RPMI7951 (cell line): Measurements from ENCODE around the gene POF1B. TPM values are rescaled to one million over a fixed set of nuclear protein-coding genes. Genes with fewer than 3 reads are reported as not detected.
"Not testable (repeated sequence)": the region's sequence is repeated elsewhere in the genome, so short reads cannot be mapped to it uniquely, and the experiment has no call there.

Experiments used
- DNase-seq: peaks from one replicate; pipeline ENCODE4 v3.0.0-alpha.2; 2012; ENCODE audit warnings: low read depth
- total RNA-seq: library from RNA; depleted of rRNA; stranded (reverse); fragments of >200 nt; shearing (Covaris generic); gene quantifications from 2 replicates; pipeline ENCODE4 v1.2.3, GENCODE V29; 2014; rRNA removed

The POF1B gene
- not detected in 2 replicates for total RNA-seq

- DNase-seq = no peak
Measured at GRCh38 chrX:85379174-85379907, at the start of gene POF1B. TSS of gene POF1B (minus strand) at chrX:85379665. CDS start at chrX:85379454, 211 bp downstream.

GRCh38 chrX:85429066-85429465 is 49.6 kb upstream of the POF1B start:
- DNase-seq = no peak

GRCh38 chrX:85419293-85419692 is 39.8 kb upstream of the POF1B start:
- DNase-seq = no peak

GRCh38 chrX:85391878-85392238 is 12.4 kb upstream of the POF1B start:
- no peak for DNase-seq

- DNase-seq = no peak
Measured at GRCh38 chrX:85391185-85391877, 11.9 kb upstream of the POF1B start.

- DNase-seq = no peak
Measured at GRCh38 chrX:85381602-85382001, 2.1 kb upstream of the POF1B start.

GRCh38 chrX:85378461-85378860 is 1.0 kb downstream of the POF1B start:
- DNase-seq = no peak

GRCh38 chrX:85375333-85375738 is 4.1 kb downstream of the POF1B start:
- no peak for DNase-seq

- no peak for DNase-seq
Measured at GRCh38 chrX:85365370-85365995, 14.0 kb downstream of the POF1B start.

GRCh38 chrX:85359051-85359450 is 20.4 kb downstream of the POF1B start:
- DNase-seq = no peak

GRCh38 chrX:85345523-85345922 is 33.9 kb downstream of the POF1B start:
- no peak for DNase-seq

GRCh38 chrX:85327060-85327333 is 52.5 kb downstream of the POF1B start:
- DNase-seq = no peak

GRCh38 chrX:85326234-85327059 is 53.0 kb downstream of the POF1B start:
- no peak for DNase-seq

- DNase-seq = not testable (repeated sequence)
Measured at GRCh38 chrX:85311348-85311747, 68.1 kb downstream of the POF1B start.

GRCh38 chrX:85309717-85310116 is 69.7 kb downstream of the POF1B start:
- DNase-seq = no peak

GRCh38 chrX:85303544-85303943 is 75.9 kb downstream of the POF1B start:
- DNase-seq = no peak

GRCh38 chrX:85288992-85289723 is 90.3 kb downstream of the POF1B start:
- no peak for DNase-seq

GRCh38 chrX:85285286-85285685 is 94.2 kb downstream of the POF1B start:
- not testable (repeated sequence) for DNase-seq

GRCh38 chrX:85244450-85245211 is 134.8 kb downstream of the POF1B start:
- no peak for DNase-seq

GRCh38 chrX:85243761-85244449 is 135.6 kb downstream of the POF1B start, which contains the start of the genes SATL1 and ZNF711:
TSS of gene SATL1 (minus strand) at chrX:85243779. CDS start at chrX:85108968, 134,811 bp downstream.
TSS of gene ZNF711 (plus strand) at chrX:85243991. CDS start at chrX:85247573, 3,582 bp downstream.
- DNase-seq = peak; percentile 0
